ENCODE measurements around the gene RASSF7.
A peak's percentile ranks its signal among the peaks of the same experiment; 100 is the strongest.

The RASSF7 gene

DNA sequence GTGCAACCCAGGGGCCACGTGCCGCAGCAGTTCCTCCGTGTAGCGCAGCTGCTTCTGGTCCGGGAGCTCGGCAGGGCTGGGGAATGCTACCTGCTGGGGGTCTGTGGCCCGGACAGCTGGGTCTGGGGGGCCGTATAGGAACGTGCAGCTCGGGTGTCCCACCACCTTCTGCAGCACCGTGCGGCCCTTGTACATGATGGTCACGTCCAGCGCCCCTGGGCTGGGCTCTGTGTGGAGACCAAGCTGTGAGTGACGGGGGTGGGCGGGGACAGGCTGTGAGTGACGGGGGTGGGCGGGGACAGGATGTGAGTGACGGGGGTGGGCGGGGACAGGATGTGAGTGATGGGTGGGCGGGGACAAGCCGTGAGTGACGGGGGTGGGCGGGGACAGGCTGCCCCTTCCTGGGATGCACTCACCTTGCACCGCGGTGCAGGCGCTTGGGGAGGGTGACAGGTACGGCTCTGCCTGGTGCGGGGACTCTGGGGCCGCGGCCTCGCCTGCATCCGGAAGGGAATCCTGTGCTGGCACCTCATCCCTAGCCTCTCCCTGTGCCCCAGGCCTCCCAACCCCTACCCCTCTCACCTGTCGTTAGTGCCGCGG lies 52.7 kb downstream of the RASSF7 start:
- peak; percentile 48 for DNase-seq (ENCODE audit: low read depth)
- H3K4me3 ChIP-seq (replicated peaks; ENCODE audit: low read depth, low read length): no peak overlapping the region
- TF ChIP-seq, protein P1, sequence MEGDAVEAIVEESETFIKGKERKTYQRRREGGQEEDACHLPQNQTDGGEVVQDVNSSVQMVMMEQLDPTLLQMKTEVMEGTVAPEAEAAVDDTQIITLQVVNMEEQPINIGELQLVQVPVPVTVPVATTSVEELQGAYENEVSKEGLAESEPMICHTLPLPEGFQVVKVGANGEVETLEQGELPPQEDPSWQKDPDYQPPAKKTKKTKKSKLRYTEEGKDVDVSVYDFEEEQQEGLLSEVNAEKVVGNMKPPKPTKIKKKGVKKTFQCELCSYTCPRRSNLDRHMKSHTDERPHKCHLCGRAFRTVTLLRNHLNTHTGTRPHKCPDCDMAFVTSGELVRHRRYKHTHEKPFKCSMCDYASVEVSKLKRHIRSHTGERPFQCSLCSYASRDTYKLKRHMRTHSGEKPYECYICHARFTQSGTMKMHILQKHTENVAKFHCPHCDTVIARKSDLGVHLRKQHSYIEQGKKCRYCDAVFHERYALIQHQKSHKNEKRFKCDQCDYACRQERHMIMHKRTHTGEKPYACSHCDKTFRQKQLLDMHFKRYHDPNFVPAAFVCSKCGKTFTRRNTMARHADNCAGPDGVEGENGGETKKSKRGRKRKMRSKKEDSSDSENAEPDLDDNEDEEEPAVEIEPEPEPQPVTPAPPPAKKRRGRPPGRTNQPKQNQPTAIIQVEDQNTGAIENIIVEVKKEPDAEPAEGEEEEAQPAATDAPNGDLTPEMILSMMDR (IDR thresholded peaks at IDR 0.05; ENCODE audit: low read length, missing control alignments): no peak

All from fibroblast of pulmonary artery (primary cell).